ENCODE measurements around the gene MRPL44.

Gene MRPL44

DNA sequence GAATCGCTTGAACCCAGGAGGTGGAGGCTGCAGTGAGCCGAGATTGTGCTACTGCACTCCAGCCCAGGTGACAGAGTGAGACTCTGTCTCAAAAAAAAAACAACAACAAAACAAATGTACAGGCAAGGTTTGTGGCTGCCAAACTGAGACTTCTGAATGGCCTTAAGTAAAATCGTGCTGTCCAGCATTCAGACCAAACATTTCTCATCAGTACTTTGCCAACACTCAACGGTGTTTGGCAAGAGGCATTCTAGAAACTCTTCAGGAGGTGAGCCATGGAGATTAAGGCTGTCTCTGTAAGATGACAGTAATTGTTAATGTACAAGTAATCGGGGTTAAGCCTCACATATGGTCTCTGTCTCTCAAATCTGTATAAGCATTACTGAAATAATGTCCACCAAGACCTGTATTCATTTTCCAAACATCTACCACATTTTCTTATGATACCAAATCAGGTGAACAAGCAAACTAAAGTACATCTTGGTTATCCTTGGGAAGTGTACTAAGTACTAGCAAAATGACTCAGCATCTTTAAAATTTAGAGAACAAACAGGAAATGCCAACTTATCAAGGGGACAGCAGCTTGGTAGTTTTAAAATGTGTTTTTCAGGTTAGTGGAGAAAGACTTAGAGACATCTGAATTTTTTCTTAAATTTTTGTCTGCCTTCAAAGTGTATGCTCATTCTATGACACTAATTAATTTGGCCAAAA, 52.5 kb downstream of the MRPL44 start:
- no peak for DNase-seq (ENCODE audit: low spot score)

GRCh38 chr2:224011837-224012236, 54.6 kb downstream of the MRPL44 start:
- DNase-seq (ENCODE audit: low spot score) = no peak

GRCh38 chr2:224014336-224014735, 57.1 kb downstream of the MRPL44 start:
- no peak for DNase-seq (ENCODE audit: low spot score)

DNA sequence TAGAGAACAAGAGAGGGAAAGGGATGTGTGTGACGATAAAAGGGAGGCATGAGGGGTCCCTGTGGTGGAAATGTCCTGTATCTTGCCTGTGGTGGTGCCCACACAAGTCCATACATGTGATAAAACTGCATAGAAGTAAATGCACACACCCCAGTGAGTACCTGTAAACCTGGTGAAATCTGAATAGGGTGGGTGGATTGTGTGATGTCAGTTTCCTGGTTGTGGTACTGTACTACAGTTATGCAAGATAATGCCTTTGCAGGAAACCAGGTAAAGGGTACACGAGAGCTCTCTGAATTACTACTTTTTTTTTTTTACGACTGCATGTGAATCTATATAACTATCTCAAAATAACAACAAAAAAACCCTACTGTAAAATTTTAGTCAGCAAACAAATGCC, 59.7 kb downstream of the MRPL44 start:
- no peak for DNase-seq (ENCODE audit: low spot score)

Data from kidney tubule cell (primary cell).